Measurements from ENCODE around the gene WIF1. TPM values are rescaled to one million over a fixed set of nuclear protein-coding genes. Genes with fewer than 3 reads are reported as not detected.

WIF1 gene
- total RNA-seq, 4 donors from 2014 or later: 7.7 TPM; not detected in 3

DNA sequence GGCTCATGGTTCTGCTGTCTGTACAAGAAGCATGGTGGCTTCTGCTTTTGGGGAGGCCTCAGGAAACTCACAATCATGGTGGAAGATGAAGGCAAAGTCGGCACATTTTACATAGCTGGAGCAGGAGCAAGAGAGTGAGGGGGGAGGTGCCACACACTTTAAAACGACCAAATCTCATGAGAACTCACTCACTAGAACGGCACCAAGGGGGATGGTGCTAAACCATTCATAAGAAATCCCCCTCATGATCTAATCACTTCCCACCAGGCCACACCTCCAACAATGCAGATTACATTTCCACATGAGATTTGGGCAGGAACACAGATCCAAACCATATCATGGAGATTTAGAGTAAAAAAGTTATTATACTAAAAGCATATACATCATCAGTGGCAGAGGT lies 34.7 kb upstream of the WIF1 start:
- TF ChIP-seq, protein P1, sequence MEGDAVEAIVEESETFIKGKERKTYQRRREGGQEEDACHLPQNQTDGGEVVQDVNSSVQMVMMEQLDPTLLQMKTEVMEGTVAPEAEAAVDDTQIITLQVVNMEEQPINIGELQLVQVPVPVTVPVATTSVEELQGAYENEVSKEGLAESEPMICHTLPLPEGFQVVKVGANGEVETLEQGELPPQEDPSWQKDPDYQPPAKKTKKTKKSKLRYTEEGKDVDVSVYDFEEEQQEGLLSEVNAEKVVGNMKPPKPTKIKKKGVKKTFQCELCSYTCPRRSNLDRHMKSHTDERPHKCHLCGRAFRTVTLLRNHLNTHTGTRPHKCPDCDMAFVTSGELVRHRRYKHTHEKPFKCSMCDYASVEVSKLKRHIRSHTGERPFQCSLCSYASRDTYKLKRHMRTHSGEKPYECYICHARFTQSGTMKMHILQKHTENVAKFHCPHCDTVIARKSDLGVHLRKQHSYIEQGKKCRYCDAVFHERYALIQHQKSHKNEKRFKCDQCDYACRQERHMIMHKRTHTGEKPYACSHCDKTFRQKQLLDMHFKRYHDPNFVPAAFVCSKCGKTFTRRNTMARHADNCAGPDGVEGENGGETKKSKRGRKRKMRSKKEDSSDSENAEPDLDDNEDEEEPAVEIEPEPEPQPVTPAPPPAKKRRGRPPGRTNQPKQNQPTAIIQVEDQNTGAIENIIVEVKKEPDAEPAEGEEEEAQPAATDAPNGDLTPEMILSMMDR (IDR thresholded peaks at IDR 0.05): no peak
- no peak for TF ChIP-seq POLR2A (IDR thresholded peaks at IDR 0.05)
- no peak for DNase-seq
- Histone ChIP-seq H3K4me1 (no peaks in the 10 kb centered on the region), H3K9me3 (no peaks in the 10 kb centered on the region), H3K4me3 (no peak overlapping the region), H3K27me3 (no peaks in the 10 kb centered on the region), H3K27ac (no peak overlapping the region), H3K36me3 (no peaks in the 10 kb centered on the region)
- intact Hi-C loops (cut with DNase I; ENCODE audit: low total_unique reads): no loop called here

DNA sequence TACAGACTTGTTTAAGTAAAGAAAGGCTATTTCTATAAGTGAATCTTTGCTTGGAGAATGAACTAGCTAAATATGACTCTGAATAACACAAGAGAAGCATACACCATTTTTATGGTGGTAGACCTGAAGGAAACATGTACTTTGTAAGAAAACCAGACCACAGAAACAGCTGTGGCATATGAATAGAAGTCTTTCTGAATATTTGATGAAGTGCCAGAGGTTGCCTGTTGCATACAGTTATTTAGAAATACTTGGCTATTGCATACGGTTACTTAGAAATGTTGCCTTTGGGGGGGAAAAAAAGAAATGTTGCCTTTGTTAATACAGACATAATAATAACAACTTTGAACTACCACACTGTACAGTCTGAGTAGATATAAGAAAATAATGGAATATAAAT lies 31.5 kb upstream of the WIF1 start:
- DNase-seq: no peak
- Histone ChIP-seq H3K9me3 (no peaks in the 10 kb centered on the region), H3K4me3 (no peak overlapping the region), H3K27me3 (no peaks in the 10 kb centered on the region), H3K4me1 (no peaks in the 10 kb centered on the region), H3K36me3 (no peaks in the 10 kb centered on the region), H3K27ac (no peak overlapping the region)
- intact Hi-C loops (cut with DNase I; ENCODE audit: low total_unique reads): no loop called here
- no peak for TF ChIP-seq POLR2A (IDR thresholded peaks at IDR 0.05)
- TF ChIP-seq, protein P1 (IDR thresholded peaks at IDR 0.05): no peak

GRCh38 chr12:65152012-65152411 lies 30.9 kb upstream of the WIF1 start:
- Histone ChIP-seq H3K4me1 (no peaks in the 10 kb centered on the region), H3K9me3 (no peaks in the 10 kb centered on the region), H3K4me3 (no peak overlapping the region), H3K27me3 (no peaks in the 10 kb centered on the region), H3K36me3 (no peaks in the 10 kb centered on the region), H3K27ac (no peak overlapping the region)
- no peak for TF ChIP-seq POLR2A (IDR thresholded peaks at IDR 0.05)
- TF ChIP-seq, protein P1 (IDR thresholded peaks at IDR 0.05): no peak
- no peak for DNase-seq
- intact Hi-C loops (cut with DNase I; ENCODE audit: low total_unique reads): no loop called here

- DNase-seq: no peak
- no peaks in the 10 kb centered on the region for H3K9me3 ChIP-seq
- intact Hi-C loops (cut with DNase I; ENCODE audit: low total_unique reads): no loop called here
- no peak overlapping the region for H3K27ac ChIP-seq
- TF ChIP-seq POLR2A (IDR thresholded peaks at IDR 0.05): no peak
- TF ChIP-seq, protein P1 (IDR thresholded peaks at IDR 0.05): no peak
- H3K4me1 ChIP-seq: no peaks in the 10 kb centered on the region
- no peaks in the 10 kb centered on the region for H3K36me3 ChIP-seq
- no peak overlapping the region for H3K4me3 ChIP-seq
- no peaks in the 10 kb centered on the region for H3K27me3 ChIP-seq
Observed at GRCh38 chr12:65147312-65147905, 26.3 kb upstream of the WIF1 start.

GRCh38 chr12:65140738-65141137 lies 19.6 kb upstream of the WIF1 start:
- no peaks in the 10 kb centered on the region for H3K9me3 ChIP-seq
- H3K36me3 ChIP-seq: no peaks in the 10 kb centered on the region
- no peak for DNase-seq
- intact Hi-C loops (cut with DNase I; ENCODE audit: low total_unique reads): no loop called here
- no peak overlapping the region for H3K4me3 ChIP-seq
- no peaks in the 10 kb centered on the region for H3K27me3 ChIP-seq
- no peaks in the 10 kb centered on the region for H3K4me1 ChIP-seq
- TF ChIP-seq, protein P1 (IDR thresholded peaks at IDR 0.05): no peak
- no peak for TF ChIP-seq POLR2A (IDR thresholded peaks at IDR 0.05)
- no peak overlapping the region for H3K27ac ChIP-seq

Data from uterus (tissue), 4 donors.